ENCODE results near the gene DPP9. TPM values are rescaled to one million over a fixed set of nuclear protein-coding genes. Genes with fewer than 3 reads are reported as not detected.

DPP9 gene
- total RNA-seq, 2 donors from 2014 or later = 36.2 to 50.4 TPM

GRCh38 chr19:4704317-4704673, 19.3 kb downstream of the DPP9 start:
- Histone ChIP-seq H3K36me3 (peaks cover 64% of the 10 kb centered on the region), H3K27ac (no peak overlapping the region), H3K4me1 (peaks cover 0 to 28% of the 10 kb centered on the region in 2 donors), H3K9me3 (no peaks in the 10 kb centered on the region), H3K4me3 (no peak overlapping the region), H3K27me3 (no peaks in the 10 kb centered on the region)
- no peak for TF ChIP-seq CTCF (IDR thresholded peaks at IDR 0.05)
- no peak for DNase-seq (ENCODE audit: low spot score)

GRCh38 chr19:4703671-4704316, 19.8 kb downstream of the DPP9 start:
- no peak overlapping the region for H3K4me3 ChIP-seq
- no peaks in the 10 kb centered on the region for H3K27me3 ChIP-seq
- H3K36me3 ChIP-seq = peaks cover 66% of the 10 kb centered on the region
- DNase-seq (ENCODE audit: low spot score) = no peak
- H3K9me3 ChIP-seq = no peaks in the 10 kb centered on the region
- TF ChIP-seq CTCF (IDR thresholded peaks at IDR 0.05) = no peak
- peaks cover 0 to 23% of the 10 kb centered on the region in 2 donors for H3K4me1 ChIP-seq
- H3K27ac ChIP-seq = no peak overlapping the region

- H3K9me3 ChIP-seq = no peaks in the 10 kb centered on the region
- H3K27ac ChIP-seq = no peak overlapping the region
- no peak for DNase-seq (ENCODE audit: low spot score)
- peaks cover 0 to 13% of the 10 kb centered on the region in 2 donors for H3K4me1 ChIP-seq
- no peak overlapping the region for H3K4me3 ChIP-seq
- no peak for TF ChIP-seq CTCF (IDR thresholded peaks at IDR 0.05)
- no peaks in the 10 kb centered on the region for H3K27me3 ChIP-seq
- peaks cover 75% of the 10 kb centered on the region for H3K36me3 ChIP-seq
Observed at GRCh38 chr19:4702764-4703163, 20.9 kb downstream of the DPP9 start.

GRCh38 chr19:4701557-4701956, 22.1 kb downstream of the DPP9 start:
- Histone ChIP-seq H3K4me3 (no peak overlapping the region), H3K27ac (no peak overlapping the region), H3K27me3 (no peaks in the 10 kb centered on the region), H3K9me3 (no peaks in the 10 kb centered on the region), H3K36me3 (peaks cover 87% of the 10 kb centered on the region), H3K4me1 (peaks cover 0 to 3% of the 10 kb centered on the region in 2 donors)
- no peak for DNase-seq (ENCODE audit: low spot score)
- TF ChIP-seq CTCF (IDR thresholded peaks at IDR 0.05) = no peak

- no peak overlapping the region for H3K4me3 ChIP-seq
- no peak for TF ChIP-seq CTCF (IDR thresholded peaks at IDR 0.05)
- no peak overlapping the region for H3K27ac ChIP-seq
- no peaks in the 10 kb centered on the region for H3K27me3 ChIP-seq
- H3K36me3 ChIP-seq = peaks cover 94% of the 10 kb centered on the region
- DNase-seq (ENCODE audit: low spot score) = no peak
- H3K4me1 ChIP-seq = no peaks in the 10 kb centered on the region
- no peaks in the 10 kb centered on the region for H3K9me3 ChIP-seq
Observed at GRCh38 chr19:4700693-4700970, 23.0 kb downstream of the DPP9 start.

Data from right atrium auricular region (tissue), 2 donors.